Measurements from ENCODE around the gene PCED1A. TPM values are rescaled to one million over a fixed set of nuclear protein-coding genes. Genes with fewer than 3 reads are reported as not detected.

PCED1A gene
- total RNA-seq, 1 donor from 2014 or later: 37.3 TPM

DNA sequence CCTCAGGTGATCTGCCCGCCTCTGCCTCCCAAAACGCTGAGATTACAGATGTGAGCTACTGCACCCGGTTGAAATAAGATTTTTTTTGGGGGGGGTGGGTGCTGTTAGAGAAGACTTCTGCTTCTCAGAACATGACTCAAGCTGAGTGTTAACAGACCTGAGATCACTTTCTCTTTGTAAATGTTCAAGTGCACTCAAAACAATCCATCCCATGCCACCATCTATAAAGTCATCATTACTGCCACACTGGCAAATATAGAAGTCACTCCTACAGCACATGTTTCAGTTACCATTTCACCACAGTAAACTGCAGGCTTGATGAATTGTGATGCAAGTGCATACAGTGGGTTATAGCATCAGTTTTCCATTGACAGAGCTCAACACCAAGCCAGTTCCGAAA lies 9.1 kb upstream of the PCED1A start:
- no peak for TF ChIP-seq CTCF (IDR thresholded peaks at IDR 0.05)
- no peak for DNase-seq (ENCODE audit: low spot score)
- H3K27me3 Mint-ChIP-seq (ENCODE audit: low read depth): no peaks in the 10 kb centered on the region
- no peak overlapping the region for H3K4me3 Mint-ChIP-seq (ENCODE audit: unreplicated experiment)
- peaks cover 1% of the 10 kb centered on the region for H3K36me3 Mint-ChIP-seq (ENCODE audit: low read depth)
- peaks cover 6% of the 10 kb centered on the region for H3K4me1 Mint-ChIP-seq (ENCODE audit: low read depth)
- H3K27ac Mint-ChIP-seq (ENCODE audit: unreplicated experiment): no peak overlapping the region
- H3K9me3 Mint-ChIP-seq (ENCODE audit: low read depth): no peaks in the 10 kb centered on the region

DNA sequence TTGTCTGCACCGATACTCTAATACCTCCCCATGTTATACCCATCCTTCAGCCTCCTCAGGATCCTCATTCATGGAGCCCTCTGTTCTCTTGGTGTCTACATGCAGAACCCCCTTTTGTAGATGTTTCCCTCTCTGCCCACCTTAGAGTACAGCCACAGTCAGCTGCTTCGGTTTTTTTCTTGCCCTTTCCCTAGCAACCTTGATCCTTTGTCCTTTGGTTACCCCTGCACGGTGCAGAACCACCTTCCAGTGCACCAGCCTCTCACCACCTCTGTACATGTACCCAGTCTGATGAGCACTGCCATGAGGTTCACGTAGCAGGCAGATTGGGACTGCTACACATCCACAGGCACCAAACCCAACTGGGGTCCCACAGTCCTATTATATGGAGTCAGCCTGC lies 7.3 kb upstream of the PCED1A start:
- no peaks in the 10 kb centered on the region for H3K9me3 Mint-ChIP-seq (ENCODE audit: low read depth)
- no peak for DNase-seq (ENCODE audit: low spot score)
- H3K27me3 Mint-ChIP-seq (ENCODE audit: low read depth): no peaks in the 10 kb centered on the region
- H3K4me1 Mint-ChIP-seq (ENCODE audit: low read depth): peaks cover 6% of the 10 kb centered on the region
- no peak overlapping the region for H3K4me3 Mint-ChIP-seq (ENCODE audit: unreplicated experiment)
- H3K36me3 Mint-ChIP-seq (ENCODE audit: low read depth): peaks cover 3% of the 10 kb centered on the region
- no peak for TF ChIP-seq CTCF (IDR thresholded peaks at IDR 0.05)
- H3K27ac Mint-ChIP-seq (ENCODE audit: unreplicated experiment): no peak overlapping the region

DNA sequence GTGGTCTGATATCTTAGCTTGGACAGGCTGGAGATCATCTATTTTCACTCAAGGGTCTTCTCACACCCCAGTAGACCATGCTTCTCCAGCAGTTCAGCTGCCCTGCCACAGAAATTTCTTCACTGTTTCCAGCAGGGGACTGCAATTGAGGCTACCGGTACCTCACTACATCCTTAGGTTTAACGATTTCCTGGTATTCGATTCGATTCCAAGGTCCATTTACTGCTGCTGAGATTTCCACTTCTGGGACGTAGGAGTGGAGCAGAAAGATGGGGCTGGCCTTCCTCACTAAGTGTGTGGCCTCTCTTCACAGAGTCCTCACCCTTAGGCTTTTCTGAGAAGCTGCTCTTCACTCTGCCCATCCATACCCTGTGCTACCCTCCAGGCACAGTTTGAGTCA lies 6.2 kb upstream of the PCED1A start:
- H3K27ac Mint-ChIP-seq (ENCODE audit: unreplicated experiment): no peak overlapping the region
- no peaks in the 10 kb centered on the region for H3K27me3 Mint-ChIP-seq (ENCODE audit: low read depth)
- TF ChIP-seq CTCF (IDR thresholded peaks at IDR 0.05): no peak
- no peak for DNase-seq (ENCODE audit: low spot score)
- H3K4me3 Mint-ChIP-seq (ENCODE audit: unreplicated experiment): no peak overlapping the region
- peaks cover 3% of the 10 kb centered on the region for H3K36me3 Mint-ChIP-seq (ENCODE audit: low read depth)
- H3K9me3 Mint-ChIP-seq (ENCODE audit: low read depth): no peaks in the 10 kb centered on the region
- H3K4me1 Mint-ChIP-seq (ENCODE audit: low read depth): peaks cover under 1% of the 10 kb centered on the region

DNA sequence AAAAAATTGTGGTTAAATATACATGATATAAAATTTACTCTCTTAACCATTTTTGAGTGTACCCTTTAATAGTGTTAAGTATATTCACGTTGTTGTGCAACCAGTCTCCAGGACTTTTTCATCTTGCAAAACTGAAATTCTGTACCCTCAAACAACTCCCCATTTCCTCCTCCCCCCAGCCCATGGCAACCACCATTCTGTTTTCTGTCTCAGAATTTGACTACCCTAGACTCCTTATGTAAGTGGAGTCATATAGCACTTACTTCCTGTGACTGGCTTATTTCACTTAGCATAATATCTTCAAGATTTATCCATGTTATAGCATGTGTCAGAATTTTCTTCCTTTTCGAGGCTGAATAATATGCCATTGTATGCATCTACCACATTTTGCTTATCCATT lies 5.2 kb upstream of the PCED1A start:
- Mint-ChIP-seq H3K27ac (ENCODE audit: unreplicated experiment) (no peak overlapping the region), H3K9me3 (ENCODE audit: low read depth) (no peaks in the 10 kb centered on the region), H3K4me3 (ENCODE audit: unreplicated experiment) (no peak overlapping the region), H3K27me3 (ENCODE audit: low read depth) (no peaks in the 10 kb centered on the region), H3K36me3 (ENCODE audit: low read depth) (peaks cover 3% of the 10 kb centered on the region), H3K4me1 (ENCODE audit: low read depth) (peaks cover 5% of the 10 kb centered on the region)
- no peak for DNase-seq (ENCODE audit: low spot score)
- no peak for TF ChIP-seq CTCF (IDR thresholded peaks at IDR 0.05)

DNA sequence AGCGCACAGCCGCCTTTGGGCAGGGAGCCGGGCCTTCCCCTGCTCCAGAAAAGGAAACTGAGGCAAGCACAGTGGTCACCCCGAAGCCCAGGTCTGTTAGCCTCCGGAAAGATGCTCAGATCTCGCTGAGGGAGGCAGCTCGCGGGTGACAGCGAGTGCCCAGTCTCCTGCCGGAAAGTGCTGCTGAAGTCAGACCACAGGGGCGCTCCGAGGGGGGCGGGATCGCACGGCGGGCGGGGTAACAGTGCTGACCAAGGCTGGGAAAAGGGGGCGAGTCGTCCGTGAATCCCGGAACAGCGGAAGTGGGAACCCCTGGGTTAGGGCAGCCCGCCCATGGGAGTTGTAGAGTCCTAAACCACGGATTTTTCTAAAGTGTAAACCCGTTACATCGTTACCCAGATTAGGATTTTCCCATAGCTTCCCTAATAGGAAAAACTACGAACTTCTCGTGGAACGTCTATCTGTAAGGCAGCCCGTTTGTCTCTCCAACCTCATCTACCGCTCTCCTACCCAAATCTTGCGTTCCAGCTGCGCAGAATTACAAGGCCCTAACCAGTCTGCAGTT lies 594 bp upstream of the PCED1A start:
- no peaks in the 10 kb centered on the region for H3K27me3 Mint-ChIP-seq (ENCODE audit: low read depth)
- peaks cover 13% of the 10 kb centered on the region for H3K4me1 Mint-ChIP-seq (ENCODE audit: low read depth)
- TF ChIP-seq CTCF (IDR thresholded peaks at IDR 0.05): no peak
- peak overlapping the region; percentile 88 for H3K4me3 Mint-ChIP-seq (ENCODE audit: unreplicated experiment)
- H3K9me3 Mint-ChIP-seq (ENCODE audit: low read depth): no peaks in the 10 kb centered on the region
- peak overlapping the region; percentile 47 for H3K27ac Mint-ChIP-seq (ENCODE audit: unreplicated experiment)
- no peak for DNase-seq (ENCODE audit: low spot score)
- peaks cover 9% of the 10 kb centered on the region for H3K36me3 Mint-ChIP-seq (ENCODE audit: low read depth)
